HL-60/S4 (cell line): ENCODE results near the gene ARAP1.

Experiments
- in situ Hi-C: fragments of 300-500 bp; cut with MboI; formaldehyde crosslinking; loops from 2 replicates; pipeline ENCODE4 v1.14.3; 2022; ENCODE audit warnings: low sequenced_read_pairs

The ARAP1 gene

GRCh38 chr11:72671152-72672099 lies 80.8 kb downstream of the ARAP1 start:
- in situ Hi-C loops: loop anchor here (25.0 kb wide), 1 partner anchor 184 kb away; no protein-coding TSS in a partner anchor

- in situ Hi-C loops: loop anchor here (25.0 kb wide), 1 partner anchor 183 kb away; no protein-coding TSS in a partner anchor
Measured at GRCh38 chr11:72670041-72670440, 82.2 kb downstream of the ARAP1 start.

GRCh38 chr11:72669527-72669926 lies 82.7 kb downstream of the ARAP1 start:
- in situ Hi-C loops: loop anchor here (25.0 kb wide), 1 partner anchor 182 kb away; no protein-coding TSS in a partner anchor

- in situ Hi-C loops: loop anchor here (25.0 kb wide), 1 partner anchor 181 kb away; no protein-coding TSS in a partner anchor
Measured at GRCh38 chr11:72668629-72669347, 83.4 kb downstream of the ARAP1 start.

- in situ Hi-C loops: loop anchor here (25.0 kb wide), 1 partner anchor 179 kb away; no protein-coding TSS in a partner anchor
Measured at GRCh38 chr11:72665911-72666472, 86.2 kb downstream of the ARAP1 start.

GRCh38 chr11:72662036-72662435 lies 90.2 kb downstream of the ARAP1 start:
- in situ Hi-C loops: loop anchor here (25.0 kb wide), 1 partner anchor 175 kb away; no protein-coding TSS in a partner anchor

GRCh38 chr11:72661486-72661885 lies 90.7 kb downstream of the ARAP1 start:
- in situ Hi-C loops: loop anchor here (25.0 kb wide), 1 partner anchor 174 kb away; no protein-coding TSS in a partner anchor

- in situ Hi-C loops: loop anchor here (25.0 kb wide), 1 partner anchor 172 kb away; no protein-coding TSS in a partner anchor
Measured at GRCh38 chr11:72658989-72659640, 93.1 kb downstream of the ARAP1 start.

- in situ Hi-C loops: loop anchor here (25.0 kb wide), 1 partner anchor 170 kb away; no protein-coding TSS in a partner anchor
Measured at GRCh38 chr11:72657411-72658100, 94.7 kb downstream of the ARAP1 start.

- in situ Hi-C loops: loop anchor here (25.0 kb wide), 1 partner anchor 169 kb away; no protein-coding TSS in a partner anchor
Measured at GRCh38 chr11:72655896-72656464, 96.2 kb downstream of the ARAP1 start.

- in situ Hi-C loops: loop anchor here (25.0 kb wide), 1 partner anchor 168 kb away; no protein-coding TSS in a partner anchor
Measured at GRCh38 chr11:72655014-72655413, 97.2 kb downstream of the ARAP1 start.

GRCh38 chr11:72653649-72654048 lies 98.6 kb downstream of the ARAP1 start:
- in situ Hi-C loops: loop anchor here (25.0 kb wide), 1 partner anchor 166 kb away; no protein-coding TSS in a partner anchor

- in situ Hi-C loops: loop anchor here (25.0 kb wide), 1 partner anchor 166 kb away; no protein-coding TSS in a partner anchor
Measured at GRCh38 chr11:72652873-72653630, 99.2 kb downstream of the ARAP1 start.

GRCh38 chr11:72652133-72652532 lies 100.1 kb downstream of the ARAP1 start:
- in situ Hi-C loops: loop anchor here (25.0 kb wide), 1 partner anchor 165 kb away; no protein-coding TSS in a partner anchor

- in situ Hi-C loops: loop anchor here (5.0 kb wide), 1 partner anchor 62 kb away; no protein-coding TSS in a partner anchor
Measured at GRCh38 chr11:72649215-72649976, 102.8 kb downstream of the ARAP1 start.

GRCh38 chr11:72648384-72649136 lies 103.6 kb downstream of the ARAP1 start:
- in situ Hi-C loops: loop anchor here (5.0 kb wide), 1 partner anchor 61 kb away; no protein-coding TSS in a partner anchor

- in situ Hi-C loops: loop anchor here (5.0 kb wide), 1 partner anchor 61 kb away; no protein-coding TSS in a partner anchor
Measured at GRCh38 chr11:72647882-72648281, 104.3 kb downstream of the ARAP1 start.
